GM12873 (cell line): Measurements from ENCODE around the gene PNRC2.

Source experiments
- TF ChIP-seq, protein P1 (sequence below): IDR thresholded peaks from 2 replicates; pipeline ENCODE4 v1.5.1; 2012; ENCODE audit warnings: low read depth, mild to moderate bottlenecking, moderate library complexity, low read length, control low read depth; ENCODE audit not compliant: insufficient read depth; ENCODE audit errors: missing control alignments

Gene PNRC2

DNA sequence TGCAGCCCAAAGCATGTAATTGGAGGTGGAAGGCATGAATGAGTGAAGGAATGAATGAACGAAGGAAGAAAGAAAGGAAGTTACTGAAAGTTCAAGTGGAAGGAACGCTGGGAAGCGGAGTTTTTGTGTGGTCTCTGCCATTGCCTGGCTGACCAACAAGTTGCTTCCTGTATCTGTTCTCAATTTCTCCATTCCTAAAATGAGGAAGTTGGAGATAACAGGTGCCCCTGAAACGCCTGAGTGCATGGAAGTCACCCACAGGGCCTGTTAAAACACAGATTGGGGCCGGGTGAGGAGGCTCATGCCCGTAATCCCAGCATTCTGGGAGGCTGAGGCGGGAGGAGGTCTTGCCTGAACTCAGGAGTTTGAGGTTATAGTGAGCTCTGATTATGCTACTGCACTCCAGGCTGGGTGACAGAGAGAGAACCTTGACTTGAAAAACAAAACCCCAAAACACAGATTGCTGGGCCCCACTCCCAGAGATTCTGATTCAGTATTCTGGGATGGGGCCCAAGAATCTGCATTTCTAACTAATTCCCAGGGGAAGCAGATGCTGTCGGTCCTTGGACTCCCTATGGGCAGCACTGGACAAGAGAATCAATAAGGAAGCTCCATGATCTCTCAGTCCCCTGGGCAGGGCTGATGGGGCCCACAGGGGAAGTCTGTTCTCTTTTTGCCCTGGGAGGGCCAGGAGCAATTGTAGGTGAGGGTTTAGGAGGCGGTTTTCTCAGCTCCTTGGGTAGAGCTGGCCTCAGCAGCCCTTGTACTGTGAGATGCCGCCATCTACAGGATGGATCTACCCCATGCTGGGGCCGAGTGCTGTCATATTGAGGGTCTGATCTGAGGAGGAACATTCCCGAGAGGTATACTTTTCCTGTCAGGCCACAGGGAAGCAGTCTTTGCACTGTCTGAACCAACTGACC is 43.2 kb upstream of the PNRC2 start:
- TF ChIP-seq, protein P1, sequence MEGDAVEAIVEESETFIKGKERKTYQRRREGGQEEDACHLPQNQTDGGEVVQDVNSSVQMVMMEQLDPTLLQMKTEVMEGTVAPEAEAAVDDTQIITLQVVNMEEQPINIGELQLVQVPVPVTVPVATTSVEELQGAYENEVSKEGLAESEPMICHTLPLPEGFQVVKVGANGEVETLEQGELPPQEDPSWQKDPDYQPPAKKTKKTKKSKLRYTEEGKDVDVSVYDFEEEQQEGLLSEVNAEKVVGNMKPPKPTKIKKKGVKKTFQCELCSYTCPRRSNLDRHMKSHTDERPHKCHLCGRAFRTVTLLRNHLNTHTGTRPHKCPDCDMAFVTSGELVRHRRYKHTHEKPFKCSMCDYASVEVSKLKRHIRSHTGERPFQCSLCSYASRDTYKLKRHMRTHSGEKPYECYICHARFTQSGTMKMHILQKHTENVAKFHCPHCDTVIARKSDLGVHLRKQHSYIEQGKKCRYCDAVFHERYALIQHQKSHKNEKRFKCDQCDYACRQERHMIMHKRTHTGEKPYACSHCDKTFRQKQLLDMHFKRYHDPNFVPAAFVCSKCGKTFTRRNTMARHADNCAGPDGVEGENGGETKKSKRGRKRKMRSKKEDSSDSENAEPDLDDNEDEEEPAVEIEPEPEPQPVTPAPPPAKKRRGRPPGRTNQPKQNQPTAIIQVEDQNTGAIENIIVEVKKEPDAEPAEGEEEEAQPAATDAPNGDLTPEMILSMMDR = peak; percentile 91

DNA sequence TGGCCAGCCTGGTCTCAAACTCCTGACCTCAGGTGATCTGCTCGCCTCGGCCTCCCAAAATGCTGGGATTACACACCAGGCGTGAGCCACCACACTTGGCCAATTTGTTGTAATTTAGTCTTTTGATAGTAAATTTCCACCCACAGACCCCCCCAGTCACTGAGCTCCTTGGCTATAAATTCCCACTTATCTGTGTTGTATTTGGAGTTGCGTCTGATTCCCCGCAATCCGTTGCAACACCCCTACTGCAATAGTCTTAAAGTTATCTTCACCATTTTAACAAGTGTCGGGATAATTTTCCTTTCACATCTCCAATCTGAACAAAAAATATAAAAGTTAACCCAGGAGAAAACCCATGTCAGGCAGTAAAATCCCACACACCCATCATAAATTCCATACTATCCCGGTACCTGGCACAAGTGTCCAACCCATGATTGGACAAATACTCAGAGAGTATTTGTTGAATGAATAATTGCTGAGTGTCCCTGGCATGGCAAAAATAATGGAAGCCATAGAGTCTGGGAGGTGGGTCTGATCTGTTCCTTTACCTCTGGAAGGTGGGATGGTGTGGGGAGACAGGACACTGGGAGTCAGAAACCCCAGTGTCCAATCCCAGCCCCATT is 37.2 kb upstream of the PNRC2 start:
- TF ChIP-seq, protein P1 = no peak

DNA sequence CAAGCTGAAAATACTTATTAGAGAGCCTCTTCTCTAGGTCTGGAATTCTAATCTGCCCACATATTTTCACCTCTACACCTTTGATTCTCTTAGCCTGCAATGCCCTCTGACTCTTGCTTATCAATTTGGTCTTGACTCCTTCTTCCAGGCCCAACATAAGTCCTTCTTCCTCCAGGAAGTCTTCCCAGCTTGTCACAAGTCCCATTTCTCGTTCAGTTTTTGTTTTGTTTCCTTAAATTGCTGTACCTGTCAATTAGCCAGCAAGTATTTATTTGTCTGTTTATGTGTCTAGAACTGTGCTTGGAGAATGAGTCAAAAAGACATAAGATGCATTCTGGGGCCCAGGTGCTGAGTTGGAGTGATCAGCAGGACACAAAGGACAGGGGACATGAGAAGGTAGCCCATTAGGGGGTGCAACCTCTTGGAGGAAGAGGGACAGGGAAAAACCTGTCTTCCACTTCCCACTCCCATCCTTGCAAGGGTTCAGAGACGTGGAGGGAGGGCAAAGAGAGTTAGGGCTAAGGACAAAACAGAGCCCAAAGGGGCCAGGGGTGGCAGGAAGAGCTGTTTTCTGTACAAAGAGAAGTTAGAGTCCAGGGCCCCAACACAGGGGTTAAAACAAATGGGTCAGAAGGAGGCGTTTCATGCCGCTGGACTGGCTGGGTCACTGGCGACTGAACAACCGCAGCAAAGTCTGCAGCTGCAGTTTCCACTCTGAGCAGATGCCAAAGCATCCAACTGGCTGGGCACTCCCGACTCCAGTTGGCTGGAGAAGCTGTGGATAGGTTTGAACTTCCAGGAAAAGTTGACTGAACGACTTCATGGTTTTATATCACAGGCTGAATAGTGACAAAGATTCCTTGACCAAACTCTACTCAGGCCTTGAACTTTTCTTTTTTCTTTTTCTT is 35.8 kb upstream of the PNRC2 start:
- TF ChIP-seq, protein P1 = no peak

DNA sequence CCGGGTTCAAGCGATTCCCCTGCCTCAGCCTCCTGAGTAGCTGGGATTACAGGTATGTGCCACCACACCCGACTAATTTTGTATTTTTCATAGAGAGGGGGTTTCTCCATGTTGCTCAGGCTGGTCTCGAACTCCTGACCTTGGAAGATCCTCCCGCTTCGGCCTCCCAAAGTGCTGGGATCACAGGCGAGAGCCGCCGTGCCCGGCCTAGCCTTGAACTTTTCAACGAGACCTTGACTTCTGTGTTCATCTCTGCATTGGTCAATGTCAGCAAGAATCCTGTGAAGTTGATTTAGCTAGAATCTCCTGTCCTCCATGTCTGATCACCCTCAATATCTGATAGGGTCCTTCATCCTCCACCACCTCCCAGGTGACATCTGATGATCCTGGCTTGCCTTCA is 35.0 kb upstream of the PNRC2 start:
- TF ChIP-seq, protein P1 = no peak

DNA sequence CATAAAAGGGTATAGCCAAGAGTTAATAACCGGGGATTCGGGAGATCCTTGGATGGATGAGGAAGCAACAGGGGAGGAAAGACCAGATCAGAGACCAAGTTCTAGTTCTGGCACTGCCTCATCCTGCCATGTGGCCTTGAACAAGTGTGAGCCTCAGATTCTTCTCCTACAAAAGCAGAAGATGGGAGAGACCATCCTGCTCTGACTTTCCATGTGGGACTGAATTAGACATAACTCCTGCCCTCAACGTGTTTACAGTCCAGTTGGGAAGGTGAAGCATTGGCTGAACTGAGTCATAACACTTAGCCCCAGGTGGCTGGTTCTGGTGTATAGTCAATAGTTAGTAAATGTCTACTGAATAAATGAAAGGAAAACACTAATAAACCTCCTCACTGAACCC is 34.3 kb upstream of the PNRC2 start:
- TF ChIP-seq, protein P1 = no peak

DNA sequence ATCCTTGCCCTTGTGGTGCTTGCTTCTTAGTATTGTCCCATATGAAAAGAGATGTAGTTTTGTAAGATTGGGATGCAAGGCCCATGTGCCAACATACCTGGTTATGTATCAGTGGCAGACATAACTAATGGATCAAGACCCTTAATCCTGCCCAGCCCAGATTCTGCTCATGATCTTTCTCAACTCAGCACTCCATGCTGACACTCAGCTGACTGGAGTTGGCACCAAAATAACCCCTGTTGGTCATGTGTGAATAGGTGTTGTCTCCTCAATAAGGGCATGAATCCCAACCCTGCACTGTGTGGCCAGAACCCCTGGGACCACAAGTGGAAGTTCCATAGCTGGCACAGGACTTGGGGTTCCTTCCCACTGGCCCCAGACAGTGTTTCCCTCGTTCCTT is 32.5 kb upstream of the PNRC2 start:
- TF ChIP-seq, protein P1 = no peak
